Measurements from ENCODE around the gene IMMP2L.

The IMMP2L gene

DNA sequence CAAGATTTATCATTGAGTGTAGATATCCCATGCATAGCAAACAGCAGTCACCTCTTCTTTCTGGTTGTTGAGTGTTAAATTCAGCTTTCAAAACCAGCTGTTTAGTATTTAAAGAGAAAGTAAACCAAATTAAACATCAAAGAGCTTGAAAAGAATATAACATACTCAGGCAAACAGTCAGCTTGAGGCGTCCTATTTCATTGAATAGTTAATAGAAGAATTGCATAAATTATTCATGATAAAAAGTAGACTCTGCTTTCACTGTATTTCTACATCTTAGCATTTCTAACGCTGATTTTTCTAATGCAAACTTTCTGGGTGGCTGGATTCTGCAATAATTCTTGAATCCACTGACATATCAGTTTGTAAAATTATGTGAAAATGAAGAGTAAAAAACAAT, 935.9 kb downstream of the IMMP2L start:
- DNase-seq (ENCODE audit: low read depth): no peak

DNA sequence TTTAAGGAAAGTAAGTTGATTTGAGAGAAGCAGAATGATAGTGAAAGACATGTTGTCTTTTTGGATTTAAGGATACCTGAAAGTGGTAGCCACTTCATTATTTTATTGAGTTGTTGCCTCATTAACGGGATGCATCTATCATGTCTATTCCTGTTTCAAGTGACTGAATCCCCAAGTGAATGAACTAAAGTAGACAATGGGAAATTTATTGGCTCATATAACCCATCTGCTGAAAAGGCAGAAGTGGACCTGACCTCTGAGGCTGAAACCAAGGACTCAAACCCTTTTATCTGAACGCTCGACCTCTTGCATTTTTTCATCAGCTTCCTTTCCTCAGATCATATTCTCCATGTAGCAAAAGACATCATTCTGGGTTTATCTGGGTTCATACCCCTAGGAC, 937.0 kb downstream of the IMMP2L start:
- no peak for DNase-seq (ENCODE audit: low read depth)

DNA sequence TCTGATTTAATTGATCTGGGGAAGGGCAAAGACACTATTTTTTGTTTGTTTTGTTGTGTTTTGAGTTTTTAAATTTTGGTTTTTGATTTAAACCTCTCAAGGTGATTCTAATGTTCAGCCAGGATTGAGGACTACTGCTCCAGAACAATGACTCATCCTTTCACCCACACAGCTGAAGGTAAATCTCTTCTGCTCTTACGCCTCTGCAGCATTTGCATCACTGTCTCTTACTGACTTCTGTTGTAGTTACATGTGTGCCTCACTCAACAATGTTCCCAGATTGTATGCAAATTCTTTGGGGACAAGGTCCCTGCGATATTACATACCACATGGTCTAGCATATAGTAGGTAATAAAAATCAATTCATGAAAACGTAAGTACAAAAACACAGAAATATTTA, 938.9 kb downstream of the IMMP2L start:
- no peak for DNase-seq (ENCODE audit: low read depth)

- DNase-seq (ENCODE audit: low read depth): no peak
Observed at GRCh38 chr7:110621289-110621688, 941.0 kb downstream of the IMMP2L start.

DNA sequence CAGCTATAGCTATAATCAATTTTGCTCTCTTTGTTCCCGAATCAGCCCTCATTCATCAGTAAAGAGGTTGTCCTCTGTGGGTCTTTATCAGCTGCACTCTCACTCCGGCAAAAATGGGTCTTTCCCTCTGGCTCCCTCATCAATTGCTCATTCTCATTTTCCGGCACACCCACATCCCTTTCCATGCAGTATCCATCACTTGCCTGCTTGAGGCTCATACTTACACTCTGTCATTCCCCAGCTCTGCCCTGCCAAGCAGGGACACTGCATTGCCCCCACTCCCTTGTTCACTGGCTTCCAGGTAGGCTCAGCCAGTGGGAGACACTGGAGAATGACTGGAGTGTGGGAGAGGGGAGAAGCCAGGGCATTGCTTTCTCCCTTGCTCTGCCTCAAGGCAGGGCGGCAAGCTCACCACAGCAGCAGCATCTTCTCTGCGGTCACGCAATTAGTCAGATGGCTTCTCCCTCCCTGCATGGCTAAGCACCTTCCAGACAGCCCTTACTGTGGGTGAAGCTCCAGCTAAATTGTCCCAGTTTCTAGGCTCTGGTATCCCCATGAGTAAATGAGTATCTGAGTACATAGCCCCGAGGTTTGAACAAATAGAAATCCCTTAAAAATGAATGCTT, 942.1 kb downstream of the IMMP2L start:
- no peak for DNase-seq (ENCODE audit: low read depth)

Data from ELR (cell line).